ENCODE results near the gene DHX58. TPM values are rescaled to one million over a fixed set of nuclear protein-coding genes. Genes with fewer than 3 reads are reported as not detected.

Gene DHX58
- total RNA-seq, 1 donor from 2014 or later = 0.41 TPM

DNA sequence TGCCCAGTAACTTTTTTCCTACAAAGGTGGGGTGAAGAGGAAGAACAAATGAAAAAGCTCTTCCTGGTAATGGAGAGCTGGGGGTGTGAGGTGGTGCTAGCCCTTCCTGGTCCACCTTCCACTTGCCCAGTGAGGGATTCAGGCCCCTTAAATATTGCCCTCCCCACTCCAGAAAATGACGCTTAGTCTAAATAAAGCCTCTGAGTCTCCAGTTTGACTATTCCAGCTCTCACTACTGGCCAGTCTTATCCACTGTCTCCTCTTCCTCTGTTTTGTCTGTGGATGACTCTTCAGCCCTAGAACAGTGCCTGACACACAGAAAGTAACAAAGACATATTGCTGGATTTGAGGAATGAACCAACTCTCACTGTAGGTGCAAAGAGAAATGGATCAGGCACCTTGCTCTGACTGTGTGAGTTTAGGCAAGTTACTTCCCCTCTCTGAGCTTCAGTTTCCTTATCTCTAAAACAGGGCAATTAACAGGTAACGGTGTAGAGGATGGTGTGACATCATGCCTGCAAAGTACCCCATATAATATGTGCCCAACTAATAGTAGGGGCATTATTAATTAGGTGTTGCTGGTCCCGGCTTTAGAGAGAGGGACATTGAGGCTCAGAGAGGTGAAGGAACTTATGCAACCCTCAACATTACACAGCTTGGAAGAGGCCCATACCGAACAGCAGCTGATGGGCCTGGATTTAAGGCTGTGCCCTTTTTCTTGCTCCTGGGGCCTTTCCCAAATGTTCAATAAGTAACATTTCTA, 35.5 kb downstream of the DHX58 start:
- Mint-ChIP-seq H3K27ac (ENCODE audit: unreplicated experiment) (no peak overlapping the region), H3K4me3 (ENCODE audit: unreplicated experiment) (no peak overlapping the region), H3K27me3 (ENCODE audit: unreplicated experiment) (peaks cover 5% of the 10 kb centered on the region), H3K9me3 (ENCODE audit: unreplicated experiment) (no peaks in the 10 kb centered on the region), H3K4me1 (ENCODE audit: unreplicated experiment) (peaks cover 19% of the 10 kb centered on the region), H3K36me3 (ENCODE audit: low read depth, unreplicated experiment) (no peaks in the 10 kb centered on the region)
- TF ChIP-seq, protein P1, sequence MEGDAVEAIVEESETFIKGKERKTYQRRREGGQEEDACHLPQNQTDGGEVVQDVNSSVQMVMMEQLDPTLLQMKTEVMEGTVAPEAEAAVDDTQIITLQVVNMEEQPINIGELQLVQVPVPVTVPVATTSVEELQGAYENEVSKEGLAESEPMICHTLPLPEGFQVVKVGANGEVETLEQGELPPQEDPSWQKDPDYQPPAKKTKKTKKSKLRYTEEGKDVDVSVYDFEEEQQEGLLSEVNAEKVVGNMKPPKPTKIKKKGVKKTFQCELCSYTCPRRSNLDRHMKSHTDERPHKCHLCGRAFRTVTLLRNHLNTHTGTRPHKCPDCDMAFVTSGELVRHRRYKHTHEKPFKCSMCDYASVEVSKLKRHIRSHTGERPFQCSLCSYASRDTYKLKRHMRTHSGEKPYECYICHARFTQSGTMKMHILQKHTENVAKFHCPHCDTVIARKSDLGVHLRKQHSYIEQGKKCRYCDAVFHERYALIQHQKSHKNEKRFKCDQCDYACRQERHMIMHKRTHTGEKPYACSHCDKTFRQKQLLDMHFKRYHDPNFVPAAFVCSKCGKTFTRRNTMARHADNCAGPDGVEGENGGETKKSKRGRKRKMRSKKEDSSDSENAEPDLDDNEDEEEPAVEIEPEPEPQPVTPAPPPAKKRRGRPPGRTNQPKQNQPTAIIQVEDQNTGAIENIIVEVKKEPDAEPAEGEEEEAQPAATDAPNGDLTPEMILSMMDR (IDR thresholded peaks at IDR 0.05; ENCODE audit: unreplicated experiment) = no peak
- no peak for DNase-seq (ENCODE audit: low spot score)

DNA sequence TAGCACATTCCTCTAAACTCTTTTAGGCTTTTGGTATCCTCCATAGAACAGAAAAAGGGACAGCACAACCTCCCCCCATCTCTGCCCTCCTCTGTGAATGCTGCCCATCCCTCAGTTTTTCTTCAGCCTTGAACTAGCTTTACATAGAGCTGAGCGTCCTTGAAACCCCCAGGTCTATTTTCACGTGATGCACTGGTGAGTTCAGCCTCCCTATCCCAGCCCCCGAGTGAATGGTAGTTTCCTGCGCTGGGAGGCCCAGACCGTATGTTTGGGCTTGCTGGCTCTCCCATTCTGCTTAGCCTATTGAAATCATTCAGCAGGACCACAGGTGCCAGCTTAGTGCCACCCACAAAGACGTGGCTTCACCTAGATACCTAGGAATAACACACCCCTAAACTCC, 36.7 kb downstream of the DHX58 start:
- no peak for DNase-seq (ENCODE audit: low spot score)
- Mint-ChIP-seq H3K4me3 (ENCODE audit: unreplicated experiment) (no peak overlapping the region), H3K9me3 (ENCODE audit: unreplicated experiment) (no peaks in the 10 kb centered on the region), H3K36me3 (ENCODE audit: low read depth, unreplicated experiment) (no peaks in the 10 kb centered on the region), H3K4me1 (ENCODE audit: unreplicated experiment) (peaks cover 22% of the 10 kb centered on the region), H3K27ac (ENCODE audit: unreplicated experiment) (peak overlapping the region; percentile 6), H3K27me3 (ENCODE audit: unreplicated experiment) (peaks cover 9% of the 10 kb centered on the region)
- TF ChIP-seq, protein P1 (IDR thresholded peaks at IDR 0.05; ENCODE audit: unreplicated experiment) = no peak

DNA sequence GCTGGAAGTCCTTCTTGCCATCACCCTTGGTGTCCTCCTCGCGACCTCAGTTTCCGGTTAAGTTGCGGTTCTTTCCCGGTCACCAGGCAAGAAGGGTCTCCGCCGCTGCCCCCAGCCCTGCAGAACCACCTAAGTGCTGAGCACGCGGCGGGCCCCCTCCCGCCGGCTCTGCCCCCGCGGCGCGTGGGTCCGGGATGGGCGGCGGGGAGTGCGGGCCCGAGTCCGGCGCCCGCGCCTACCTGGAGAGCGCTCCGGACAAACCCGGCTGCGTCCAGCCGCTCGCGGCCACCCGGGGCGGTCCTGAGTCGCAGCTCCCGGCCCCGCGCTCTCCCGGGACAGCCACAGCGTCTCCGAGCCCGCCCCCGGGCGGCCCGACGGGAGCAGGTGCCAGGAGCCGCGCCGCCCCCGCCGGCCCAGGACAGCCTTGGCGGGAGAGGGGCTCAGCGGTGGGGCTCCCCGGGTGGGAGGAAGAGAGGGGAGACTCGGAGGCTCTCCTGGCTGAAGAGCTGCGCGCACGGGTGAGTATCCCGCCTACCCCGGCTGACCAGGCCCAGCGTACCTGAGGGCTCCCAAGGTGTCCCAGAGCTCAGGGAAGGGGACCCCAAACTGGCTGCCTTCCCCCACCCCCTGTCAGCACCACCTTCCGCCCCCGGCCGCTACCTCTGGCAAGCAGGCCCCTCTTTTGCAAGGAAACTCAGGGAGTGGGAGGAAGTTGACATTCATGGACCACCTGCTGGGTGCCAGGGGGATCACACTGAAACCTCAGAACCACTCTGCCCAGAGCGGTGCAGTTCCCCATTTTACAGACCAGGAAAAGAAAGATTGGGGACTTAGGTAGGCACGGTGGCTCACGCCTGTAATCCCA, 40.0 kb downstream of the DHX58 start:
- H3K4me3 Mint-ChIP-seq (ENCODE audit: unreplicated experiment) = peak overlapping the region; percentile 65
- no peaks in the 10 kb centered on the region for H3K9me3 Mint-ChIP-seq (ENCODE audit: unreplicated experiment)
- H3K27me3 Mint-ChIP-seq (ENCODE audit: unreplicated experiment) = peaks cover 12% of the 10 kb centered on the region
- TF ChIP-seq, protein P1 (IDR thresholded peaks at IDR 0.05; ENCODE audit: unreplicated experiment) = peak; percentile 13
- H3K36me3 Mint-ChIP-seq (ENCODE audit: low read depth, unreplicated experiment) = no peaks in the 10 kb centered on the region
- no peak overlapping the region for H3K27ac Mint-ChIP-seq (ENCODE audit: unreplicated experiment)
- peak; percentile 46 for DNase-seq (ENCODE audit: low spot score)
- H3K4me1 Mint-ChIP-seq (ENCODE audit: unreplicated experiment) = peaks cover 9% of the 10 kb centered on the region

DNA sequence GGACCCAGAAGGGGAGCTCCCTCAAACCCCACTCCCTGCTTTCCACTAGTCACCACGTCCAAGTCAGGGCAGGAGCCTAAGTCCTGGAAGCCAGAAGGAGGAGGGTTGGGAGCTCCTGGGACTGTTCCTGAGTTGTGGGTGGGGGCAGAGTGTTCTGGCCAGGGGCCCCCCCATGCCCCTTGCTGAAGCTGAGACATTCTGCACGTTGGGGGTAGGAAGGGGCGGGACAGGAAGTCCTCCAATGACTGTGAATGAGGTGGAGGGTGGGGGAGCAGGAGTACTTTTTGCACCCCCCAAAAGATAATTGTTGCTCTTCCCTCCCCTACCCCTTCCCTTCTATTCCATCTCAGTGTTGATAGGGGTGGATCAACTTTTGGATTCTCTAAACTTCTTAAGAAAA, 40.7 kb downstream of the DHX58 start:
- Mint-ChIP-seq H3K36me3 (ENCODE audit: low read depth, unreplicated experiment) (no peaks in the 10 kb centered on the region), H3K27me3 (ENCODE audit: unreplicated experiment) (peaks cover 10% of the 10 kb centered on the region), H3K4me3 (ENCODE audit: unreplicated experiment) (peak overlapping the region; percentile 65), H3K27ac (ENCODE audit: unreplicated experiment) (no peak overlapping the region), H3K4me1 (ENCODE audit: unreplicated experiment) (peaks cover 7% of the 10 kb centered on the region), H3K9me3 (ENCODE audit: unreplicated experiment) (no peaks in the 10 kb centered on the region)
- no peak for DNase-seq (ENCODE audit: low spot score)
- TF ChIP-seq, protein P1 (IDR thresholded peaks at IDR 0.05; ENCODE audit: unreplicated experiment) = no peak
